K562 (cell line): Measurements from ENCODE around the gene CD14. TPM values are rescaled to one million over a fixed set of nuclear protein-coding genes. Genes with fewer than 3 reads are reported as not detected.

ENCODE experiments used
- DNMT1 ChIP-seq: fragments of 450-650 bp; IDR thresholded peaks from 2 replicates; pipeline ENCODE4 v1.6.1; 2016; ENCODE audit warnings: antibody characterized with exemption, mild to moderate bottlenecking
- ESRRB ChIP-seq: fragments of 250-450 bp; sonication (Bioruptor Pico); IDR thresholded peaks from 2 replicates; pipeline ENCODE4 v1.5.0; 2020; ENCODE audit warnings: mild to moderate bottlenecking, moderate library complexity, borderline replicate concordance
- FOSL1 ChIP-seq: fragments of 200-800 bp; sonication (Bioruptor generic); conservative IDR thresholded peaks from 2 replicates; pipeline ENCODE4 v1.6.1; 2016; ENCODE audit warnings: missing genetic modification characterization, missing compliant biosample characterization
- HDAC6 ChIP-seq: IDR thresholded peaks from 2 replicates; pipeline ENCODE4 v1.6.1; 2012; ENCODE audit warnings: low read depth, mild to moderate bottlenecking, control low read depth, inconsistent platforms, low read length, moderate library complexity
- HEY1 ChIP-seq: fragments of 250-450 bp; sonication (Bioruptor Pico); IDR thresholded peaks from 2 replicates; pipeline ENCODE4 v1.5.0; 2020; ENCODE audit warnings: mild to moderate bottlenecking, moderate library complexity, borderline replicate concordance
- HMG20B ChIP-seq: fragments of 250-450 bp; sonication (Bioruptor Pico); IDR thresholded peaks from 2 replicates; pipeline ENCODE4 v1.5.0; 2021; ENCODE audit warnings: mild to moderate bottlenecking
- HMGXB4 ChIP-seq: sonication (generic); formaldehyde crosslinking; IDR thresholded peaks from 2 replicates; pipeline ENCODE4 v1.8.1; 2023; ENCODE audit warnings: mild to moderate bottlenecking, missing genetic modification reagents
- ILF3 ChIP-seq: fragments of 450-650 bp; IDR thresholded peaks from 2 replicates; pipeline ENCODE4 v1.6.1; 2018; ENCODE audit warnings: antibody characterized with exemption, mild to moderate bottlenecking, moderate library complexity, borderline replicate concordance
- POLR3A ChIP-seq: IDR thresholded peaks from 2 replicates; pipeline ENCODE4 v1.6.1; 2011; ENCODE audit warnings: borderline replicate concordance, mild to moderate bottlenecking, moderate library complexity; ENCODE audit not compliant: insufficient read length, insufficient read depth; ENCODE audit errors: extremely low read depth
- POU5F1 ChIP-seq: fragments of 150-350 bp; IDR thresholded peaks from 2 replicates; pipeline ENCODE4 v1.6.1; 2014; ENCODE audit warnings: borderline replicate concordance, low read length, low read depth, mild to moderate bottlenecking; ENCODE audit not compliant: partially characterized antibody
- PREB ChIP-seq: sonication (generic); formaldehyde crosslinking; IDR thresholded peaks from 2 replicates; pipeline ENCODE4 v1.8.1; 2023; ENCODE audit warnings: mild to moderate bottlenecking, missing genetic modification reagents
- SMAD3 ChIP-seq: fragments of 450-650 bp; formaldehyde crosslinking; conservative IDR thresholded peaks from 2 replicates; pipeline ENCODE4 v1.4.0; 2020; ENCODE audit warnings: mild to moderate bottlenecking
- SOX6 ChIP-seq: fragments of 450-650 bp; IDR thresholded peaks from 2 replicates; pipeline ENCODE4 v1.6.1; 2014; ENCODE audit warnings: mild to moderate bottlenecking
- SPI1 ChIP-seq: IDR thresholded peaks from 2 replicates; pipeline ENCODE4 v1.6.1; 2011; ENCODE audit warnings: low read depth, low read length, control low read depth, borderline replicate concordance
- SRSF7 ChIP-seq: fragments of 200-400 bp; formaldehyde crosslinking; optimal IDR thresholded peaks from 2 replicates; pipeline ENCODE3; 2017; ENCODE audit warnings: mild to moderate bottlenecking, low read depth, low read length
- TCF15 ChIP-seq: fragments of 250-450 bp; sonication (Bioruptor Pico); IDR thresholded peaks from 2 replicates; pipeline ENCODE4 v1.8.0; 2022; ENCODE audit warnings: moderate library complexity, mild to moderate bottlenecking, inconsistent platforms
- TFE3 ChIP-seq: fragments of 450-650 bp; formaldehyde crosslinking; IDR thresholded peaks from 2 replicates; pipeline ENCODE4 v1.4.0; 2020; ENCODE audit warnings: mild to moderate bottlenecking, mixed read lengths
- TSC22D4 ChIP-seq: fragments of 450-650 bp; IDR thresholded peaks from 2 replicates; pipeline ENCODE4 v1.6.1; 2016; ENCODE audit warnings: missing genetic modification characterization, missing biosample characterization, control low read depth
- ZNF165 ChIP-seq: fragments of 250-450 bp; sonication (Bioruptor Pico); IDR thresholded peaks from 2 replicates; pipeline ENCODE4 v1.4.0; 2020; ENCODE audit warnings: borderline replicate concordance
- ZNF175 ChIP-seq: fragments of 200-800 bp; sonication (Bioruptor generic); IDR thresholded peaks from 2 replicates; pipeline ENCODE4 v1.6.1; 2016; ENCODE audit warnings: low read depth, mild to moderate bottlenecking, missing genetic modification characterization, missing compliant biosample characterization
- ZNF551 ChIP-seq: fragments of 250-450 bp; sonication (Bioruptor Pico); IDR thresholded peaks from 2 replicates; pipeline ENCODE4 v1.5.0; 2021; ENCODE audit warnings: mild to moderate bottlenecking, moderate library complexity
- ZNF644 ChIP-seq: fragments of 200-800 bp; sonication (Bioruptor generic); IDR thresholded peaks from 2 replicates; pipeline ENCODE4 v1.6.1; 2016; ENCODE audit warnings: low read depth, missing genetic modification characterization, missing compliant biosample characterization
- polyA plus RNA-seq, 8 experiments: library from polyadenylated mRNA; depleted of rRNA in 4 of 8; stranded (reverse) in 5 of 8; unstranded in 3 of 8; fragments of >200 nt; fragmentation: Nextera tagmentation in 2 of 8; fragmentation: Illumina TruSeq in 1 of 8; extraction: Ambion mirVana in 2 of 8; extraction: Trizol in 1 of 8; gene quantifications; 2 replicates each; pipeline versions ENCODE4 v1.2.1 to v1.2.3, GENCODE V29; 2011 to 2014; ENCODE audit warnings: inconsistent platforms in 1 of 8, missing spikeins in 1 of 8
- total RNA-seq, 7 experiments: library from RNA; depleted of rRNA in 6 of 7; stranded (reverse); fragments of >200 nt in 6 of 7; fragmentation: Illumina TruSeq in 2 of 7; extraction: Trizol in 2 of 7; gene quantifications; 2 replicates each; pipeline versions ENCODE4 v1.2.1 to v1.2.3, GENCODE V29; 2011 to 2021; ENCODE audit warnings: low replicate concordance in 1 of 7

Gene CD14
- total and polyA plus RNA-seq, 9 of the 15 experiments (the other 6 are each of a cell fraction or from before 2014, with no cell fraction given): 0.07 to 0.47 (median 0.14) TPM; not detected in 2

GRCh38 chr5:140664359-140665119, 31.6 kb upstream of the CD14 start, which contains the start of gene WDR55 (continued):
- TF ChIP-seq TFE3 (CRISPR knock-in tag) (no peak), HMGXB4 (CRISPR knock-in tag) (peak; percentile 64; the same call in 1 of the 2 replicates), SMAD3 (CRISPR knock-in tag) (no peak), POLR3A (no peak), ILF3 (no peak), POU5F1 (no peak), DNMT1 (no peak), TCF15 (CRISPR knock-in tag) (no peak), HDAC6 (no peak), PREB (CRISPR knock-in tag) (no peak), HMG20B (CRISPR knock-in tag) (no peak), SPI1 (no peak), SRSF7 (no peak), HEY1 (CRISPR knock-in tag) (no peak), ZNF551 (CRISPR knock-in tag) (no peak), TSC22D4 (tag) (no peak), ZNF644 (no peak), ZNF165 (CRISPR knock-in tag) (no peak), FOSL1 (tag) (no peak; the same call in 1 of the 2 replicates), ESRRB (CRISPR knock-in tag) (no peak), ZNF175 (CRISPR knock-in tag) (no peak), SOX6 (peak; percentile 39; the same call in 1 of the 2 replicates)
